ENCODE measurements around the gene ENTPD5. TPM values are rescaled to one million over a fixed set of nuclear protein-coding genes. Genes with fewer than 3 reads are reported as not detected.

Gene ENTPD5
- total and polyA plus RNA-seq, 2 donors from 2014 or later, result 24.7 to 28.3 TPM

DNA sequence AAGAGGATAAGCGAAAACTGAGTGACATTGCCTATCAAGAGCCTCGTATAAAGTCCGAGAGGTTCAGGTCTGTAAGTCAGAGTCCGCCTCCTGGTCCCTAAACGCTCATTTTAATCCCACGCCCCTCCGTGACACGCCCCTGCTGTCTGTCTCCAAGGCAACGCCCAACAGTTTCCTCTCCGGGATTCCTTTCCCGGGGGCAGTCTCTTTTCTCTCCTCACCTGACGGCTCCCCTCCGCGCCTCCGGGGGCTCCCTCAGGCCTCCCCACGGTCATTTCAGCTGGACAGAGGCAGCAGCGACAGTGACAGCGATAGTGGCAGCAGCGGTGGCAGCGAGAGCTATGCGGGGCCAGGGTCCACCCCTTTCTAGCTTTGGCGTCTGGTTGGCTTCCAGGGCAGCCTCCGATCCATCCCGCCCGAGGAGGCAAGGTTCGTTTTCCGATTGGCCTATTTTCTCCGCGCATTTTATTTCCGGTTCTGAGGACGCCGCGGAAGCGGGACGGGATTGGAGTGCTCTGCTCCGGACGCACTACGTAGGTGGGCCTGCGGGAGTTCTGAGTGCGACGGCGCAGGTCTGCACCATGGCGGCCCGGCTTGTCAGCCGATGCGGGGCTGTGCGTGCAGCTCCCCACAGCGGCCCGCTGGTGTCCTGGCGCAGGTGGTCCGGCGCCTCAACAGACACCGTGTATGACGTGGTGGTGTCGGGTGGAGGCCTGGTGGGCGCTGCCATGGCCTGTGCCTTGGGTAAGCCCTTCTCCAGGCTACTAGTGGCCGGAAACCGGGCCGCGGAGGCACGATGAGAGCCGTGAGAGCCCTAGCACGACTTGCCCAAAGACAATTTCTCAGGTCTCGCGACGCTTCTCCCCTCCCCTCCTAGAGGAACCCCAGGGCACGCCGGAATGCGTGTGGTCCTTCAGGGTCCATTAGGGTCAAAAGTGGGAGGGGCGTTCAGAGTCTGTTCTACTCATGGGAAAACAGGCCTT, 69.0 kb downstream of the ENTPD5 start, which contains the start of the genes COQ6 and FAM161B:
COQ6 (plus strand) TSS at position 551 of the 983 bp plus-strand sequence; CDS start at position 582, 31 bp downstream.
FAM161B (minus strand) TSS at position 343 of the 983 bp plus-strand sequence; CDS start at position 275, 68 bp downstream.
- H3K27me3 ChIP-seq (ENCODE audit: control insufficient read depth, insufficient read depth, low read length), result no peaks in the 10 kb centered on the region
- H3K9ac ChIP-seq (ENCODE audit: low read length in 3 of 3), result peak within 1 kb of the TSS; percentile 33 to 95 (median 93)
- FAIRE-seq (no peak), DNase-seq (peak; percentile 95 to 99 (median 98))
- H3K4me3 ChIP-seq (ENCODE audit: low read length in 3 of 3), result peak within 1 kb of the TSS; percentile 58 to 96 (median 95)
- H3K36me3 ChIP-seq (ENCODE audit: control insufficient read depth in 2 of 3, insufficient read depth in 3 of 3, low read length in 3 of 3), result peaks cover 0 to 15% (median 13%) of the 10 kb centered on the region in 3 donors
- intact Hi-C loops (cut with DNase I), result no loop called here
- H3K9me3 ChIP-seq (ENCODE audit: control insufficient read depth in 2 of 3, insufficient read depth in 1 of 3, low read length in 3 of 3), result no peaks in the 10 kb centered on the region
- H3K27ac ChIP-seq (ENCODE audit: low read depth in 2 of 2, low read length in 2 of 2), result peak within 1 kb of the TSS; percentile 94
- H3K4me1 ChIP-seq (ENCODE audit: control insufficient read depth in 2 of 3, insufficient read depth in 2 of 3, low read depth in 1 of 3, low read length in 3 of 3), result no peaks in the 10 kb centered on the region
- peak; percentile 8 for TF ChIP-seq CTCF (IDR thresholded peaks at IDR 0.05; ENCODE audit: borderline replicate concordance, extremely low read depth, insufficient read depth)

GRCh38 chr14:73945159-73945670, 73.9 kb downstream of the ENTPD5 start:
- FAIRE-seq, result no peak
- no peak overlapping the region for H3K4me3 ChIP-seq (ENCODE audit: low read length in 3 of 3)

DNA sequence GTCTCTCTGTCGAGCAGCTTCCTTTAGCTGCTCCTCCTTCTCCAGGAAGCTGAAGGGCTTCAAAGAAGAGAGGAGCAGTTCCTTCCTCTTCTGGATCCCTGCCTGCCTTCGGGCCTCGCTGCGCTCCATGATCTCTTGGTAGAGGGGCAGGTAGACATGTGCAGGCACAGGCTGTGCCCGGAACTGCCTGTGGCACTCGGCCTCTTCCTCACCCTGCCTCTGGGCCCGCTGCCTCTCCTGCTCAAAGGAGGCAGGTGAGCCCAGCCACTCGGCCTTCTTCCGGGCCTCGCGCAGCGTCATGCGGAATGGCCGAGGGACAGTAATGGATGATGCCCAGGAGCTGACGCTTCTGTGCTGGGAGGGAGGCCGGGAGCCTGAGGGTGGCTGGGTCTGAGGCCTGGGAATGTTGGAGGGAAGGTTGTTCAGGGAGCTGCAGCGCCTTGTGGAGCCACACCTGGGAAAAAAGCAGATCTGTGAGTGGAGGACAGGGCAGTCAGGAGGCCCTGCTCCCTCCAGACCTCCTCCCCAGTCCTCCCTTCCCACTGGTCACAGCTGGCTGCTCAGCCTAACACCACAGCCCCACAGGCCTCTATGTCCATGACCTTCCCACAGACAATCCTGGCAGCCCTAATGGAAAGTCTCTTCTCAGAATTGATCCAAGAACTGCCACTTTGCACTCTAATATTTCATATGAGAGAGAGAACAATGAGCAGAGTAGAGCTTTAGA, 74.5 kb downstream of the ENTPD5 start:
- intact Hi-C loops (cut with DNase I), result no loop called here
- no peak for FAIRE-seq
- H3K9ac ChIP-seq (ENCODE audit: low read length in 3 of 3), result no peak overlapping the region
- peak in 1 of 5 donors; percentile 61 for DNase-seq
- no peaks in the 10 kb centered on the region for H3K4me1 ChIP-seq (ENCODE audit: control insufficient read depth in 2 of 3, insufficient read depth in 2 of 3, low read depth in 1 of 3, low read length in 3 of 3)
- no peaks in the 10 kb centered on the region for H3K9me3 ChIP-seq (ENCODE audit: control insufficient read depth in 2 of 3, insufficient read depth in 1 of 3, low read length in 3 of 3)
- H3K36me3 ChIP-seq (ENCODE audit: control insufficient read depth in 2 of 3, insufficient read depth in 3 of 3, low read length in 3 of 3), result peaks cover 0 to 28% (median 10%) of the 10 kb centered on the region in 3 donors
- no peak overlapping the region for H3K4me3 ChIP-seq (ENCODE audit: low read length in 3 of 3)
- no peaks in the 10 kb centered on the region for H3K27me3 ChIP-seq (ENCODE audit: control insufficient read depth, insufficient read depth, low read length)
- no peak for TF ChIP-seq CTCF (IDR thresholded peaks at IDR 0.05; ENCODE audit: borderline replicate concordance, extremely low read depth, insufficient read depth)
- no peak overlapping the region for H3K27ac ChIP-seq (ENCODE audit: low read depth in 2 of 2, low read length in 2 of 2)

More at GRCh38 chr14:73945159-73945670, 73.9 kb downstream of the ENTPD5 start:
- Histone ChIP-seq H3K36me3 (ENCODE audit: control insufficient read depth in 2 of 3, insufficient read depth in 3 of 3, low read length in 3 of 3) (peaks cover 0 to 26% (median 7%) of the 10 kb centered on the region in 3 donors), H3K27ac (ENCODE audit: low read depth in 2 of 2, low read length in 2 of 2) (no peak overlapping the region), H3K9me3 (ENCODE audit: control insufficient read depth in 2 of 3, insufficient read depth in 1 of 3, low read length in 3 of 3) (no peaks in the 10 kb centered on the region), H3K9ac (ENCODE audit: low read length in 3 of 3) (no peak overlapping the region), H3K4me1 (ENCODE audit: control insufficient read depth in 2 of 3, insufficient read depth in 2 of 3, low read depth in 1 of 3, low read length in 3 of 3) (no peaks in the 10 kb centered on the region), H3K27me3 (ENCODE audit: control insufficient read depth, insufficient read depth, low read length) (no peaks in the 10 kb centered on the region)
- DNase-seq, result no peak
- no peak for TF ChIP-seq CTCF (IDR thresholded peaks at IDR 0.05; ENCODE audit: borderline replicate concordance, extremely low read depth, insufficient read depth)
- intact Hi-C loops (cut with DNase I), result no loop called here

Data from kidney (tissue), 14 donors.